ENCODE measurements around the gene PRR18.

The PRR18 gene

GRCh38 chr6:166267526-166267925 is 40.7 kb downstream of the PRR18 start:
- Histone ChIP-seq H3K4me3 (ENCODE audit: low read depth, low read length) (no peak overlapping the region), H3K27me3 (replicated peaks) (peaks cover 3% of the 10 kb centered on the region), H3K27ac (no peak overlapping the region), H3K36me3 (replicated peaks) (no peaks in the 10 kb centered on the region)
- in situ Hi-C loops (cut with HindIII; ENCODE audit: low pct_ligation_motif_present, low sequenced_read_pairs): no loop called here
- TF ChIP-seq, protein P1, sequence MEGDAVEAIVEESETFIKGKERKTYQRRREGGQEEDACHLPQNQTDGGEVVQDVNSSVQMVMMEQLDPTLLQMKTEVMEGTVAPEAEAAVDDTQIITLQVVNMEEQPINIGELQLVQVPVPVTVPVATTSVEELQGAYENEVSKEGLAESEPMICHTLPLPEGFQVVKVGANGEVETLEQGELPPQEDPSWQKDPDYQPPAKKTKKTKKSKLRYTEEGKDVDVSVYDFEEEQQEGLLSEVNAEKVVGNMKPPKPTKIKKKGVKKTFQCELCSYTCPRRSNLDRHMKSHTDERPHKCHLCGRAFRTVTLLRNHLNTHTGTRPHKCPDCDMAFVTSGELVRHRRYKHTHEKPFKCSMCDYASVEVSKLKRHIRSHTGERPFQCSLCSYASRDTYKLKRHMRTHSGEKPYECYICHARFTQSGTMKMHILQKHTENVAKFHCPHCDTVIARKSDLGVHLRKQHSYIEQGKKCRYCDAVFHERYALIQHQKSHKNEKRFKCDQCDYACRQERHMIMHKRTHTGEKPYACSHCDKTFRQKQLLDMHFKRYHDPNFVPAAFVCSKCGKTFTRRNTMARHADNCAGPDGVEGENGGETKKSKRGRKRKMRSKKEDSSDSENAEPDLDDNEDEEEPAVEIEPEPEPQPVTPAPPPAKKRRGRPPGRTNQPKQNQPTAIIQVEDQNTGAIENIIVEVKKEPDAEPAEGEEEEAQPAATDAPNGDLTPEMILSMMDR (IDR thresholded peaks at IDR 0.05; ENCODE audit: low read depth, low read length, missing control alignments): no peak
- DNase-seq: no peak

GRCh38 chr6:166266336-166266735 is 41.9 kb downstream of the PRR18 start:
- Histone ChIP-seq H3K27ac (no peak overlapping the region), H3K27me3 (replicated peaks) (peaks cover 3% of the 10 kb centered on the region), H3K36me3 (replicated peaks) (no peaks in the 10 kb centered on the region), H3K4me3 (ENCODE audit: low read depth, low read length) (no peak overlapping the region)
- TF ChIP-seq, protein P1 (IDR thresholded peaks at IDR 0.05; ENCODE audit: low read depth, low read length, missing control alignments): no peak
- in situ Hi-C loops (cut with HindIII; ENCODE audit: low pct_ligation_motif_present, low sequenced_read_pairs): no loop called here
- DNase-seq: no peak

GRCh38 chr6:166262743-166263515 is 45.3 kb downstream of the PRR18 start:
- H3K27me3 ChIP-seq (replicated peaks): no peaks in the 10 kb centered on the region
- in situ Hi-C loops (cut with HindIII; ENCODE audit: low pct_ligation_motif_present, low sequenced_read_pairs): no loop called here
- no peak overlapping the region for H3K4me3 ChIP-seq (ENCODE audit: low read depth, low read length)
- H3K27ac ChIP-seq: no peak overlapping the region
- H3K36me3 ChIP-seq (replicated peaks): no peaks in the 10 kb centered on the region
- TF ChIP-seq, protein P1 (IDR thresholded peaks at IDR 0.05; ENCODE audit: low read depth, low read length, missing control alignments): no peak
- DNase-seq: no peak

- Histone ChIP-seq H3K27ac (no peak overlapping the region), H3K4me3 (ENCODE audit: low read depth, low read length) (no peak overlapping the region), H3K36me3 (replicated peaks) (no peaks in the 10 kb centered on the region), H3K27me3 (replicated peaks) (peaks cover 5% of the 10 kb centered on the region)
- no peak for DNase-seq
- in situ Hi-C loops (cut with HindIII; ENCODE audit: low pct_ligation_motif_present, low sequenced_read_pairs): no loop called here
- TF ChIP-seq, protein P1 (IDR thresholded peaks at IDR 0.05; ENCODE audit: low read depth, low read length, missing control alignments): no peak
Measured at GRCh38 chr6:166259296-166259977, 48.8 kb downstream of the PRR18 start.

DNA sequence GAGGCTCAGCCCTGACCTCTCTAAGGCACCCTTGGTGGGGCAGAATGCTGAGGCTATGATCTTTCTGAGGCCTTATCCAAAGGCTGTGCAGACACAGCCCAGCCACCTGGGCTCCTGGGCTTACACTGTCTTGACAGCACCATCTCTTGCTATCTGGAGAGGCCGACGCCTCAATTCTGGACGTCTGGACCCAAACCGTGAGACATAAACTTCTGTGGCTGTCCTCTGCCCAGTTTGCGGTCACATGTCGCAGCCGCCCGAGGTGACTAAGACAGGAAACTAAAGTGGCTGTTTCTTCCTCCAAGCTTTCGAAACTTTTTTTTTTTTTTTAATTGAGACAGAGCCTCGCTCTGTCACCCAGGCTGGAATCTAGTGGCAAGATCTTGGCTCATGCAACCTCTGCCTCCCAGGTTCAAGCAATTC is 49.3 kb downstream of the PRR18 start:
- TF ChIP-seq, protein P1 (IDR thresholded peaks at IDR 0.05; ENCODE audit: low read depth, low read length, missing control alignments): no peak
- DNase-seq: no peak
- H3K36me3 ChIP-seq (replicated peaks): no peaks in the 10 kb centered on the region
- H3K4me3 ChIP-seq (ENCODE audit: low read depth, low read length): no peak overlapping the region
- in situ Hi-C loops (cut with HindIII; ENCODE audit: low pct_ligation_motif_present, low sequenced_read_pairs): no loop called here
- H3K27ac ChIP-seq: no peak overlapping the region
- peaks cover 10% of the 10 kb centered on the region for H3K27me3 ChIP-seq (replicated peaks)

All from brain microvascular endothelial cell (primary cell).